Neural progenitor cell (in vitro differentiated cells): Measurements from ENCODE around the gene PRDM5.

Experiments used
- CTCF ChIP-seq: fragments of 200-600 bp; sonication (generic); IDR thresholded peaks from 2 replicates; pipeline ENCODE4 v1.5.1; 2017; ENCODE audit warnings: antibody characterized with exemption, mild to moderate bottlenecking
- EZH2 ChIP-seq: fragments of 200-600 bp; sonication (generic); IDR thresholded peaks from 2 replicates; pipeline ENCODE4 v1.6.1; 2017; ENCODE audit warnings: antibody characterized with exemption, mild to moderate bottlenecking, moderate library complexity

GRCh38 chr4:120694973-120695372 is 227.6 kb downstream of the PRDM5 start:
- TF ChIP-seq EZH2 (no peak), CTCF (no peak)
